H1 (cell line): ENCODE data around the gene SOX30. TPM values are rescaled to one million over a fixed set of nuclear protein-coding genes. Genes with fewer than 3 reads are reported as not detected.

Source experiments
- BCL11A ChIP-seq, 2 experiments: IDR thresholded peaks; one replicate each; pipeline ENCODE4 v1.6.1; 2011; ENCODE audit warnings: low read depth in 2 of 2, low read length in 2 of 2, mild to moderate bottlenecking in 2 of 2
- CBX5 ChIP-seq: fragments of 300-800, 300-1000 bp; sonication (generic); IDR thresholded peaks from 2 replicates; pipeline ENCODE4 v1.7.1; 2016; ENCODE audit warnings: antibody characterized with exemption, low read length, low read depth
- CTBP2 ChIP-seq: IDR thresholded peaks from 2 replicates; pipeline ENCODE4 v1.7.0; 2011; ENCODE audit warnings: borderline replicate concordance, mild to moderate bottlenecking, moderate library complexity, mixed read lengths, low read length; ENCODE audit not compliant: insufficient read depth, insufficient read length
- EGR1 ChIP-seq: IDR thresholded peaks from 2 replicates; pipeline ENCODE4 v1.6.1; 2011; ENCODE audit warnings: low read depth, low read length, borderline replicate concordance
- SP1 ChIP-seq: IDR thresholded peaks from 2 replicates; pipeline ENCODE4 v1.6.1; 2011; ENCODE audit warnings: low read depth, low read length
- SRF ChIP-seq: IDR thresholded peaks from 2 replicates; pipeline ENCODE4 v1.6.1; 2011; ENCODE audit warnings: mild to moderate bottlenecking, low read depth, low read length, moderate library complexity
- SUZ12 ChIP-seq: fragments of 200-600 bp; sonication (generic); IDR thresholded peaks from 2 replicates; pipeline ENCODE4 v1.6.1; 2012; ENCODE audit warnings: mild to moderate bottlenecking, inconsistent platforms, low read length, moderate library complexity, mixed read lengths
- ZNF274 ChIP-seq: IDR thresholded peaks from 2 replicates; pipeline ENCODE4 v1.7.0; 2012; ENCODE audit warnings: low read length, borderline replicate concordance; ENCODE audit errors: extremely low read depth
- polyA plus RNA-seq, 7 experiments: library from polyadenylated mRNA; depleted of rRNA in 3 of 7; stranded (reverse) in 5 of 7; unstranded in 2 of 7; fragments of >200 nt in 5 of 7; fragments of 200-250 nt in 2 of 7; gene quantifications; 1 replicate in 5 of 7; 2 replicates in 1 of 7; 4 replicates in 1 of 7; pipeline versions ENCODE4 v1.2.1 to v1.2.3, GENCODE V29; 2011 to 2013; ENCODE audit warnings: missing spikeins in 2 of 7, mixed read lengths in 2 of 7
- total RNA-seq: library from RNA; stranded (reverse); fragmentation: NEBNext Ultra II Directional; extraction: Animal tissue kit (Norgen Biotek cat#: 25700); gene quantifications from 2 replicates; pipeline ENCODE4 v1.2.1, GENCODE V29; 2021
- TF ChIP-seq, protein P1 (sequence below): fragments of 300-600 bp; sonication (generic); IDR thresholded peaks from 2 replicates; pipeline ENCODE4 v1.7.1; 2012; ENCODE audit warnings: low read length, moderate library complexity, mild to moderate bottlenecking, inconsistent platforms; ENCODE audit not compliant: insufficient replicate concordance
- TF ChIP-seq, protein P2 (sequence below): IDR thresholded peaks from 2 replicates; pipeline ENCODE4 v1.6.1; 2011; ENCODE audit warnings: low read length, improper control_type of control experiment

The SOX30 gene
- total and polyA plus RNA-seq, 2 of the 8 experiments (the other 6 are each of a cell fraction or from before 2014, with no cell fraction given), result 0.35 TPM; not detected in 1

DNA sequence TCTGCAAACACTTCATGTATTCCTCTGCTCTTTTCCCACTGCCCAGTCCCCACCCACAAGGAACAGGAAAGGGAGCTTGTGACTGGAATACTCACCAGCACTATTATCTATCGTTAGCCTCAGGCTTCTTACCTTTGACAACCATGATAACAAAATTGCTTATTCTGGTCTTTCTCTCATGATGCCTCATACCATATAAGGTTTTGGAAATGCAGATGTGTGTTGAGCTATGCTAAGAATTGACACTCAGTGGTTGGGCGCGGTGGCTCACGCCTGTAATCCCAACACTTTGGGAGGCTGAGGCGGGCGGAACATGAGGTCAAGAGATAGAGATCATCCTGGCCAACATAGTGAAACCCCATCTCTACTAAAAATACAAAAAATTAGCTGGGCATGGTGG lies 25.4 kb downstream of the SOX30 start (continued):
- TF ChIP-seq, protein P1, sequence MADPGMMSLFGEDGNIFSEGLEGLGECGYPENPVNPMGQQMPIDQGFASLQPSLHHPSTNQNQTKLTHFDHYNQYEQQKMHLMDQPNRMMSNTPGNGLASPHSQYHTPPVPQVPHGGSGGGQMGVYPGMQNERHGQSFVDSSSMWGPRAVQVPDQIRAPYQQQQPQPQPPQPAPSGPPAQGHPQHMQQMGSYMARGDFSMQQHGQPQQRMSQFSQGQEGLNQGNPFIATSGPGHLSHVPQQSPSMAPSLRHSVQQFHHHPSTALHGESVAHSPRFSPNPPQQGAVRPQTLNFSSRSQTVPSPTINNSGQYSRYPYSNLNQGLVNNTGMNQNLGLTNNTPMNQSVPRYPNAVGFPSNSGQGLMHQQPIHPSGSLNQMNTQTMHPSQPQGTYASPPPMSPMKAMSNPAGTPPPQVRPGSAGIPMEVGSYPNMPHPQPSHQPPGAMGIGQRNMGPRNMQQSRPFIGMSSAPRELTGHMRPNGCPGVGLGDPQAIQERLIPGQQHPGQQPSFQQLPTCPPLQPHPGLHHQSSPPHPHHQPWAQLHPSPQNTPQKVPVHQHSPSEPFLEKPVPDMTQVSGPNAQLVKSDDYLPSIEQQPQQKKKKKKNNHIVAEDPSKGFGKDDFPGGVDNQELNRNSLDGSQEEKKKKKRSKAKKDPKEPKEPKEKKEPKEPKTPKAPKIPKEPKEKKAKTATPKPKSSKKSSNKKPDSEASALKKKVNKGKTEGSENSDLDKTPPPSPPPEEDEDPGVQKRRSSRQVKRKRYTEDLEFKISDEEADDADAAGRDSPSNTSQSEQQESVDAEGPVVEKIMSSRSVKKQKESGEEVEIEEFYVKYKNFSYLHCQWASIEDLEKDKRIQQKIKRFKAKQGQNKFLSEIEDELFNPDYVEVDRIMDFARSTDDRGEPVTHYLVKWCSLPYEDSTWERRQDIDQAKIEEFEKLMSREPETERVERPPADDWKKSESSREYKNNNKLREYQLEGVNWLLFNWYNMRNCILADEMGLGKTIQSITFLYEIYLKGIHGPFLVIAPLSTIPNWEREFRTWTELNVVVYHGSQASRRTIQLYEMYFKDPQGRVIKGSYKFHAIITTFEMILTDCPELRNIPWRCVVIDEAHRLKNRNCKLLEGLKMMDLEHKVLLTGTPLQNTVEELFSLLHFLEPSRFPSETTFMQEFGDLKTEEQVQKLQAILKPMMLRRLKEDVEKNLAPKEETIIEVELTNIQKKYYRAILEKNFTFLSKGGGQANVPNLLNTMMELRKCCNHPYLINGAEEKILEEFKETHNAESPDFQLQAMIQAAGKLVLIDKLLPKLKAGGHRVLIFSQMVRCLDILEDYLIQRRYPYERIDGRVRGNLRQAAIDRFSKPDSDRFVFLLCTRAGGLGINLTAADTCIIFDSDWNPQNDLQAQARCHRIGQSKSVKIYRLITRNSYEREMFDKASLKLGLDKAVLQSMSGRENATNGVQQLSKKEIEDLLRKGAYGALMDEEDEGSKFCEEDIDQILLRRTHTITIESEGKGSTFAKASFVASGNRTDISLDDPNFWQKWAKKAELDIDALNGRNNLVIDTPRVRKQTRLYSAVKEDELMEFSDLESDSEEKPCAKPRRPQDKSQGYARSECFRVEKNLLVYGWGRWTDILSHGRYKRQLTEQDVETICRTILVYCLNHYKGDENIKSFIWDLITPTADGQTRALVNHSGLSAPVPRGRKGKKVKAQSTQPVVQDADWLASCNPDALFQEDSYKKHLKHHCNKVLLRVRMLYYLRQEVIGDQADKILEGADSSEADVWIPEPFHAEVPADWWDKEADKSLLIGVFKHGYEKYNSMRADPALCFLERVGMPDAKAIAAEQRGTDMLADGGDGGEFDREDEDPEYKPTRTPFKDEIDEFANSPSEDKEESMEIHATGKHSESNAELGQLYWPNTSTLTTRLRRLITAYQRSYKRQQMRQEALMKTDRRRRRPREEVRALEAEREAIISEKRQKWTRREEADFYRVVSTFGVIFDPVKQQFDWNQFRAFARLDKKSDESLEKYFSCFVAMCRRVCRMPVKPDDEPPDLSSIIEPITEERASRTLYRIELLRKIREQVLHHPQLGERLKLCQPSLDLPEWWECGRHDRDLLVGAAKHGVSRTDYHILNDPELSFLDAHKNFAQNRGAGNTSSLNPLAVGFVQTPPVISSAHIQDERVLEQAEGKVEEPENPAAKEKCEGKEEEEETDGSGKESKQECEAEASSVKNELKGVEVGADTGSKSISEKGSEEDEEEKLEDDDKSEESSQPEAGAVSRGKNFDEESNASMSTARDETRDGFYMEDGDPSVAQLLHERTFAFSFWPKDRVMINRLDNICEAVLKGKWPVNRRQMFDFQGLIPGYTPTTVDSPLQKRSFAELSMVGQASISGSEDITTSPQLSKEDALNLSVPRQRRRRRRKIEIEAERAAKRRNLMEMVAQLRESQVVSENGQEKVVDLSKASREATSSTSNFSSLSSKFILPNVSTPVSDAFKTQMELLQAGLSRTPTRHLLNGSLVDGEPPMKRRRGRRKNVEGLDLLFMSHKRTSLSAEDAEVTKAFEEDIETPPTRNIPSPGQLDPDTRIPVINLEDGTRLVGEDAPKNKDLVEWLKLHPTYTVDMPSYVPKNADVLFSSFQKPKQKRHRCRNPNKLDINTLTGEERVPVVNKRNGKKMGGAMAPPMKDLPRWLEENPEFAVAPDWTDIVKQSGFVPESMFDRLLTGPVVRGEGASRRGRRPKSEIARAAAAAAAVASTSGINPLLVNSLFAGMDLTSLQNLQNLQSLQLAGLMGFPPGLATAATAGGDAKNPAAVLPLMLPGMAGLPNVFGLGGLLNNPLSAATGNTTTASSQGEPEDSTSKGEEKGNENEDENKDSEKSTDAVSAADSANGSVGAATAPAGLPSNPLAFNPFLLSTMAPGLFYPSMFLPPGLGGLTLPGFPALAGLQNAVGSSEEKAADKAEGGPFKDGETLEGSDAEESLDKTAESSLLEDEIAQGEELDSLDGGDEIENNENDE, result no peak
- TF ChIP-seq BCL11A (IDR thresholded peaks at IDR 0.05; ENCODE audit: low read depth in 2 of 2, low read length in 2 of 2) (no peak), ZNF274 (no peak), CBX5 (no peak), EGR1 (no peak), SRF (no peak), SP1 (no peak), SUZ12 (no peak), CTBP2 (no peak)
- TF ChIP-seq, protein P2, sequence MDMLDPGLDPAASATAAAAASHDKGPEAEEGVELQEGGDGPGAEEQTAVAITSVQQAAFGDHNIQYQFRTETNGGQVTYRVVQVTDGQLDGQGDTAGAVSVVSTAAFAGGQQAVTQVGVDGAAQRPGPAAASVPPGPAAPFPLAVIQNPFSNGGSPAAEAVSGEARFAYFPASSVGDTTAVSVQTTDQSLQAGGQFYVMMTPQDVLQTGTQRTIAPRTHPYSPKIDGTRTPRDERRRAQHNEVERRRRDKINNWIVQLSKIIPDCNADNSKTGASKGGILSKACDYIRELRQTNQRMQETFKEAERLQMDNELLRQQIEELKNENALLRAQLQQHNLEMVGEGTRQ, result no peak
